PFSK-1 (cell line): Measurements from ENCODE around the gene PPA1.

ENCODE experiments used
- FOXP2 ChIP-seq: optimal IDR thresholded peaks from 2 replicates; pipeline ENCODE3; 2011; ENCODE audit warnings: borderline replicate concordance, control low read depth, inconsistent platforms; ENCODE audit not compliant: insufficient read depth; ENCODE audit errors: extremely low read length, extremely low read depth
- POLR2AphosphoS5 ChIP-seq: IDR thresholded peaks from 2 replicates; pipeline ENCODE4 v1.6.1; 2012; ENCODE audit warnings: low read depth, mild to moderate bottlenecking, control low read depth, low read length, moderate library complexity
- SIN3A ChIP-seq: IDR thresholded peaks from 2 replicates; pipeline ENCODE4 v1.6.1; 2012; ENCODE audit warnings: mild to moderate bottlenecking, low read length, moderate library complexity, borderline replicate concordance; ENCODE audit not compliant: insufficient read depth
- TAF1 ChIP-seq: IDR thresholded peaks from 2 replicates; pipeline ENCODE4 v1.6.1; 2012; ENCODE audit warnings: low read length, control low read depth, borderline replicate concordance; ENCODE audit not compliant: insufficient read depth
- TF ChIP-seq, protein P1 (sequence below), 2 experiments: IDR thresholded peaks; 2 replicates each; pipeline versions ENCODE4 v1.6.1 to v1.8.0; 2011 to 2012; ENCODE audit warnings: low read depth in 2 of 2, low read length in 2 of 2, control low read depth in 1 of 2, inconsistent platforms in 1 of 2, mild to moderate bottlenecking in 1 of 2, moderate library complexity in 1 of 2; ENCODE audit not compliant: insufficient read depth in 1 of 2

PPA1 gene

DNA sequence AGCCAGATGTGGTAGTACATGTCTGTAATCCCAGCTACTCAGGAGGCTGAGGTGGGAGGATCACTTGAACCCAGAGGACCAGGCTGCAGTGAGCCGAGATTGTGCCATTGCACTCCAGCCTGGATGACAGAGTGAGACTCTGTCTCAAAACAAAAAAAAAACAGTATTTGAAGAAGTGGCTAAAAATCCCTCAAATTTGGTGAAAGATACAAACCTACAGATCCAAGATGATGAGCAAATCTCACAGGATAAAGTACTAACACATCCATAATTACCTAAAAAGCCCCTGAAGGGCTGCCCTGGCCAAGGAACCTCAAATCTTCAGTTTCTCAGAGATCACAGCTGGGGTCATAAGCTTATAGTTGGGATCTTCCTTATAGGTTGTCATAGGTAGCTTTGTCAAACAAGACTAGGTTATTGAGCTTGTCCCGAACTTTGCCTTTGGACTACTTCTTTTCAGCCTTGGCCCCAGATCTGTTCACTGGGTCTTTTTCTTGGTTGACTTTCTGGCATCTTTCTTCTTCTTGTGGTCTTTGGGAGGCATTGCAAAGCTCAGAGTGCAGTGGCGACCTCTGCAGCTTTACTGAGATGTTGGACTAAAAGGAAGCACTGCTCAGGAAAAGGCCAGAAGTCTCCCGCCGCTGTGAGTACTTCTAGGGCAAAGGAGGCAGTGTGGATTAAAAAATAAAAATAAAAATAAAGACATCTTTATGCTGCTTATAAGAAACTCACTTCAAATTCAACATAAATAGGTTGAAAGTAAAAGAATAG, 34.3 kb downstream of the PPA1 start:
- no peak for TF ChIP-seq SIN3A
- TF ChIP-seq FOXP2, result no peak
- TF ChIP-seq, protein P1, sequence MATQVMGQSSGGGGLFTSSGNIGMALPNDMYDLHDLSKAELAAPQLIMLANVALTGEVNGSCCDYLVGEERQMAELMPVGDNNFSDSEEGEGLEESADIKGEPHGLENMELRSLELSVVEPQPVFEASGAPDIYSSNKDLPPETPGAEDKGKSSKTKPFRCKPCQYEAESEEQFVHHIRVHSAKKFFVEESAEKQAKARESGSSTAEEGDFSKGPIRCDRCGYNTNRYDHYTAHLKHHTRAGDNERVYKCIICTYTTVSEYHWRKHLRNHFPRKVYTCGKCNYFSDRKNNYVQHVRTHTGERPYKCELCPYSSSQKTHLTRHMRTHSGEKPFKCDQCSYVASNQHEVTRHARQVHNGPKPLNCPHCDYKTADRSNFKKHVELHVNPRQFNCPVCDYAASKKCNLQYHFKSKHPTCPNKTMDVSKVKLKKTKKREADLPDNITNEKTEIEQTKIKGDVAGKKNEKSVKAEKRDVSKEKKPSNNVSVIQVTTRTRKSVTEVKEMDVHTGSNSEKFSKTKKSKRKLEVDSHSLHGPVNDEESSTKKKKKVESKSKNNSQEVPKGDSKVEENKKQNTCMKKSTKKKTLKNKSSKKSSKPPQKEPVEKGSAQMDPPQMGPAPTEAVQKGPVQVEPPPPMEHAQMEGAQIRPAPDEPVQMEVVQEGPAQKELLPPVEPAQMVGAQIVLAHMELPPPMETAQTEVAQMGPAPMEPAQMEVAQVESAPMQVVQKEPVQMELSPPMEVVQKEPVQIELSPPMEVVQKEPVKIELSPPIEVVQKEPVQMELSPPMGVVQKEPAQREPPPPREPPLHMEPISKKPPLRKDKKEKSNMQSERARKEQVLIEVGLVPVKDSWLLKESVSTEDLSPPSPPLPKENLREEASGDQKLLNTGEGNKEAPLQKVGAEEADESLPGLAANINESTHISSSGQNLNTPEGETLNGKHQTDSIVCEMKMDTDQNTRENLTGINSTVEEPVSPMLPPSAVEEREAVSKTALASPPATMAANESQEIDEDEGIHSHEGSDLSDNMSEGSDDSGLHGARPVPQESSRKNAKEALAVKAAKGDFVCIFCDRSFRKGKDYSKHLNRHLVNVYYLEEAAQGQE (IDR thresholded peaks at IDR 0.05; ENCODE audit: insufficient read depth in 1 of 2, low read depth in 2 of 2, low read length in 2 of 2), result no peak
- no peak for TF ChIP-seq TAF1
- no peak for TF ChIP-seq POLR2AphosphoS5

DNA sequence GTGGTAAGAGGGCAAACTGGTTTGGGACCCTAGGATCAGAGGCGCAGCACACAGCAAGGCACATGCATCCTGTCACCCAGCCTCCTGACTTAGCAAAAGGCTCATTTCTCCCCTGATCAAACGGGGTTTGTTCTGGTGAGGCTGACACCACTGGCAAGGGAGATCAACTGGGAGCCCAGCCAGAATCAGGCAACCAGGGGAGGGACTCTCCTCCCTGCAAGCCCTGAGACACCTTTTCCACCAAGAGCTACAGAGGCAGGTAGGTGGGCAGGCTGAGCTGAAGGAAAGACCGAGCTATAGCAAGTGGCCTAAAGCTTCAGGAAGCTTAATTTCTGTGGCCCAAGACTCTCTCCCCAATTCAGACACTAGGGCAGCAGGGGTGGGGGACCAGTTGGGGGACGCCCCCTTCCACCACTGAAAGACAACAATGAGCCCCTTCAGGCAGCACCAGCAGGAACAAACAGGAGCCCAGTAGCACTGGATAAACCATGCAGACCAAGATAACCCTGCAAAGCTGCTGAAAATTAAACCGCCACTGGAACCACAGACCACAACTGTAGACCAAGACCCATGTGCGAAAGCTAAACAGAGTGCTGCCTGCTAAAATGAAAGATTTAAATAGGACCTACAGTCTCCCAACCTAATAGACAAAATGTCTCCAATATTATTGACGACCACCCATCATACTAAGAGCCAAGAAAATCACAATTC, 35.8 kb downstream of the PPA1 start:
- TF ChIP-seq FOXP2 (no peak), TAF1 (no peak), SIN3A (no peak), POLR2AphosphoS5 (no peak)
- TF ChIP-seq, protein P1 (IDR thresholded peaks at IDR 0.05; ENCODE audit: insufficient read depth in 1 of 2, low read depth in 2 of 2, low read length in 2 of 2), result no peak

DNA sequence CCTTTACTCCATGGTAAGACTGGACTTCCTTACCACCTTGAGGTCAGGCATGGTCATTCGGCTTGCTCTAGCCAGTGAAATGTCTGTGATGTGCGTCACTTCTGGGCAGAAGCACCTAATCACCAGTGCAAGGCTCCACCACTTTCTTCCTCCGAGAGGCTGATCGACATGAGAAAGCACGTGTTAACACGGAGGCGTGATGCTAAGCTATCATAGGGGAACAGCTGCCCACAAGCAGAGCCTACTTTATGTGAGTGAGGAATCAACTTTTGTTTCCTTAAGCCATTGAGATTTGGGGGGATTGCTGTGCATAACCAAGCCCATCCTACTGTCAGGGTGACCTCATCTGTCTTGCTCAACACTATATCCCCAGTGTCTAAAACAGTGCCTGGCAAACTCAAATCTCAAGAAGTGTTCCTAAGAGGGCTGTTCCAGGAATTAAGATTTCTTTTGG, 39.8 kb downstream of the PPA1 start:
- TF ChIP-seq POLR2AphosphoS5 (no peak), TAF1 (no peak), SIN3A (no peak), FOXP2 (no peak)
- TF ChIP-seq, protein P1 (IDR thresholded peaks at IDR 0.05; ENCODE audit: insufficient read depth in 1 of 2, low read depth in 2 of 2, low read length in 2 of 2), result no peak

DNA sequence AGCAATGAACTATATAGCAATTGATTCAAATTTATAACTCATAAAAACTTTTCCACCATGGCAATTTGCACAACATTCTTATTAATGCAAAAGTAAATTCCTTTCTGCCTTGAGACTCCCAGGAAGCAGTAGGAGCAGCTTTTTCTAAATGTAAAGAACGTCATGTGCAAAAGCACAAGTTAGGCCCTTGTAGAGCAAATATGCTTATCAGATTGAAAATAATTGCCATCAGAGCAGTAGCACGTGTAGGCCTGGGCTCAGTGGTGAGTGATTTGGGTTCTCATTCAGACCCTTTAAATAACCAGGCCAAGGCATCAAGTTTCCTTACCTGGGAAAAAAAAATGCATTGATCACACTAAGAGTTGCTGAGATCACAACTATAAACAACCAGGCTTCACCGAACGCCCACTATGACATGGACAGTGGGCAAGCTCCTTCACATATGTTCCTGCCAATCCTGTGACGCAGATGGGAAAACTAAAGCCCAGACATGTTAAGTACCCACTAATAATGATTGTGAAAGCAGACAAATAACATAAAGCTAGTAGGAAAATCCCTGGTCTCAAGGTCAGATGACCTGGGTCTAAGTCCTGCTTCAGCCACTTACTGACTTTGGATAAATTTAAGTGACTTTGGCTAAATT, 40.8 kb downstream of the PPA1 start:
- TF ChIP-seq POLR2AphosphoS5 (no peak), SIN3A (no peak), TAF1 (no peak), FOXP2 (no peak)
- TF ChIP-seq, protein P1 (IDR thresholded peaks at IDR 0.05; ENCODE audit: insufficient read depth in 1 of 2, low read depth in 2 of 2, low read length in 2 of 2), result no peak
